ENCODE measurements around the gene NUDT3. TPM values are rescaled to one million over a fixed set of nuclear protein-coding genes. Genes with fewer than 3 reads are reported as not detected.

The NUDT3 gene
- total RNA-seq, 2 donors from 2014 or later = 28.9 to 30.8 TPM

DNA sequence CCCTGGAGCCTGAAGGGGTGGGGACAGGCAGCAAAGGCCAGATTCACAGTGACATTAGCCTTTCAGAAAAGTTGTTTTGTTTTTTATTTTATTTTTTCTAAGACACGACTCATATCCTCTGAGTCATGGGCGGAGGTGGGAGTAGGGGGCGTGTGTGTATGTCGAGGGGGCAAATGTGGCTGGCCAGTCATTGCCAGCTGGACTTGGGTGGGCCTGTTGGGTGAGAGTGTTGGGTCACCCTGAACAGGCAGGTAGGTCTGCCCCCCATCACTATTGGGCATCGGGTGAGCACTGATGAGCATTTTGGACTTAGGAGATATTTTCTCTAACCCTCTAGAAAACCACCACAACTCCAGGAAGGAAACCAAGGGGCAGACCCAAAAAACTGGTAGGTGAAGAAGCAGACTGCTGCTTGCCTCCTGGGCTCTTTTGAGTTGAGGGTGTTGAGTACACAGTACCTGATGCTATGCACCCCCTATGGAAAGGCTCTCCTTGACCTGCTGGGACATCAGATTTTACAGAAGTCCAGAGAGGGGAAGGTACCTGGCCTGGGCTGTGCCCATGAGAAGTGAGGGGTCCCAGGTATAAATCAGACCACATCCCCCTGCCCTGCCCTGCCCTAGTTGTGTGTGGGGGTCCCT lies 149.2 kb downstream of the NUDT3 start:
- no peaks in the 10 kb centered on the region for H3K9me3 ChIP-seq
- H3K27ac ChIP-seq = no peak overlapping the region
- TF ChIP-seq POLR2AphosphoS5 (IDR thresholded peaks at IDR 0.05) (no peak), POLR2A (IDR thresholded peaks at IDR 0.05) (no peak)
- TF ChIP-seq, protein P1, sequence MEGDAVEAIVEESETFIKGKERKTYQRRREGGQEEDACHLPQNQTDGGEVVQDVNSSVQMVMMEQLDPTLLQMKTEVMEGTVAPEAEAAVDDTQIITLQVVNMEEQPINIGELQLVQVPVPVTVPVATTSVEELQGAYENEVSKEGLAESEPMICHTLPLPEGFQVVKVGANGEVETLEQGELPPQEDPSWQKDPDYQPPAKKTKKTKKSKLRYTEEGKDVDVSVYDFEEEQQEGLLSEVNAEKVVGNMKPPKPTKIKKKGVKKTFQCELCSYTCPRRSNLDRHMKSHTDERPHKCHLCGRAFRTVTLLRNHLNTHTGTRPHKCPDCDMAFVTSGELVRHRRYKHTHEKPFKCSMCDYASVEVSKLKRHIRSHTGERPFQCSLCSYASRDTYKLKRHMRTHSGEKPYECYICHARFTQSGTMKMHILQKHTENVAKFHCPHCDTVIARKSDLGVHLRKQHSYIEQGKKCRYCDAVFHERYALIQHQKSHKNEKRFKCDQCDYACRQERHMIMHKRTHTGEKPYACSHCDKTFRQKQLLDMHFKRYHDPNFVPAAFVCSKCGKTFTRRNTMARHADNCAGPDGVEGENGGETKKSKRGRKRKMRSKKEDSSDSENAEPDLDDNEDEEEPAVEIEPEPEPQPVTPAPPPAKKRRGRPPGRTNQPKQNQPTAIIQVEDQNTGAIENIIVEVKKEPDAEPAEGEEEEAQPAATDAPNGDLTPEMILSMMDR (IDR thresholded peaks at IDR 0.05) = no peak
- no peaks in the 10 kb centered on the region for H3K27me3 ChIP-seq (replicated peaks; ENCODE audit: insufficient read depth)
- H3K36me3 ChIP-seq = peaks cover 0 to 7% of the 10 kb centered on the region in 2 donors
- intact Hi-C loops (cut with DNase I) = no loop called here
- 63% methylated on average over 5 of the region's 5 CpGs for WGBS
- no peak overlapping the region for H3K4me3 ChIP-seq
- no peak for DNase-seq (ENCODE audit: low spot score)
- no peaks in the 10 kb centered on the region for H3K4me1 ChIP-seq (replicated peaks)

DNA sequence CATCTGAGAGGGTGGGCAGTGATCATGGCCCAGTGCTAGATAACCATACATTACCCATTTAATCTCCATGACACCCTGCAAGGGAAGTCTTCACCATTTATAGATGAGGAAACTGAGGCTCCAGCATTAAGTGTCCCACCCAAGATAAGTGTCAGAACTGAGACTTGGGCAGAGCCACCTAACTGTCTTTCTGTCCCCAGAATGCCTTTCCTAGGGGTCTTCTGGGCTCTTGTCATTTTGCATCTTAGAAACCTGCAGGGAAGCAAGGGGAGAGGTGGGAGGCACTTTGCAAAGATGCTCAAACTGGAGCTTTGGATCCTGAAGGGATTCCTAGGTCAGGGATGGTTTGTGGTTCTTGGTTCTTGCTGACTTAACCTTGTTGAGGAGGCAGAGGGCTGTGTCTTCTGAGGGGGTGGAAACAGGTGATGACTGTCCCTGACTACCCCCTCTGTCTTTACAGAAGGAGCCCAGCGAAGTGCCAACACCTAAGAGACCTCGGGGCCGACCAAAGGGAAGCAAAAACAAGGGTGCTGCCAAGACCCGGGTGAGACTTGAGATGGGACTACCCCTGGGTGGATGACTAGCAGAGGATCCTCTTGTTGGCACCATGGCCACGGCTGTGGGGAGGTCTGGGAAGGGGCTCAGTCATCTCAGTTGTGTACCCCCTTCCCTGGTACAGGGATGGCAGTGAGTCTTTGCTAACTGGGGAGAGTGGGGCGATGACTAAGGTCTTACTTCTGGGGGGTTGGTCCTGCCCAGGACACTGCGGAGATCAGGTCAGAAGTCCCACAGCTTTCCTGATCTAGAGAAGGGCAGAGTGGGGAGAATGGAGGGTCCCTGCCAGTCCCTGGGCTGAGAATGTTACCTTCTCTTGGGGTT lies 150.0 kb downstream of the NUDT3 start:
- TF ChIP-seq, protein P1 (IDR thresholded peaks at IDR 0.05) = no peak
- TF ChIP-seq POLR2A (IDR thresholded peaks at IDR 0.05) = no peak
- no peak for TF ChIP-seq POLR2AphosphoS5 (IDR thresholded peaks at IDR 0.05)
- WGBS = 91% methylated on average over 7 of the region's 7 CpGs
- Histone ChIP-seq H3K27ac (no peak overlapping the region), H3K27me3 (replicated peaks; ENCODE audit: insufficient read depth) (no peaks in the 10 kb centered on the region), H3K36me3 (peaks cover 0 to 7% of the 10 kb centered on the region in 2 donors), H3K9me3 (no peaks in the 10 kb centered on the region), H3K4me3 (no peak overlapping the region), H3K4me1 (replicated peaks) (no peaks in the 10 kb centered on the region)
- DNase-seq (ENCODE audit: low spot score) = no peak
- intact Hi-C loops (cut with DNase I) = no loop called here

DNA sequence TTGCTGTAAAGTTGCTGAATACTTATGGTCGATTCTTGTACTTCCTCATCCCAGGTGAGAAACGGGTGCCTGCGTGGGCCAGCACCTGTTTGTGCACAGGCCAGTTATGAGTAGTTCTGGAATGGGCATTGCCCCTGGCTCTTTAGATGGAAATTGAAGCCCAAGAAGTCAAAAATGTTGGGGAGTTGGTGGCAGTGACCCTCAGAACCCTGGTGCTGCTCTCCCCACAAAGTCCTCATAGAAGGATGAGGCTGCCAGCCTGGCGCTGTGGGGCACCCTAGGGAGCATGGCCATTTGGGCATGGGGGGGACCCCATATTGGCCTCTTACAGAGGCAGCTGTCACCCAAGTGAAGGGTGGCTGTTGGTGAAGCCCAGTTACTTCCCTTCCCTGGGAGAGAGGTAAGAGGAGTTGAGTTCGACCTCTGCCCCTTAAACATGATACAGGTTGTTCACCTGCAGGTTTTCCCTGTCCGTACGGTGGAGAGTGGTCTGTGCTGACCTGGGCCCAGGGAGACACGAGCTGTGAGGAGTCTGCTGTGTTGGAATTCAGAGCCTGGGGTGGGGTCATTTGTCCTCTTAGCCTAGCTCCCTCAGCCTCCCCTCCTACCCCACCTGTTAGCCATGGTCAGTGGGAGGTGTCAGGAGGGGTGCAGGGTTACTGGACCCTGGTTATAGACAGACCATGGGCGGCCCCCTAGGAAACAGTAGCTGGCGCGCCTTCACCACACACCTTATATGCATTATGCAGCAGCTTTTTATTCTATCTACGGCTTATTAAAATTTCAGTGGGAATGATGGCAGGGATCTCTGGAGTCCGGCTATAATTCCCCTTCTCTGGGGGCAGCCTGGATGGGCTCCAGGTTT lies 150.9 kb downstream of the NUDT3 start:
- Histone ChIP-seq H3K27ac (no peak overlapping the region), H3K4me1 (replicated peaks) (no peaks in the 10 kb centered on the region), H3K9me3 (no peaks in the 10 kb centered on the region), H3K27me3 (replicated peaks; ENCODE audit: insufficient read depth) (no peaks in the 10 kb centered on the region), H3K4me3 (no peak overlapping the region), H3K36me3 (peaks cover 0 to 7% of the 10 kb centered on the region in 2 donors)
- TF ChIP-seq POLR2A (IDR thresholded peaks at IDR 0.05) = no peak
- TF ChIP-seq, protein P1 (IDR thresholded peaks at IDR 0.05) = no peak
- TF ChIP-seq POLR2AphosphoS5 (IDR thresholded peaks at IDR 0.05) = no peak
- WGBS = 91% methylated on average over 13 of the region's 13 CpGs
- DNase-seq (ENCODE audit: low spot score) = no peak
- intact Hi-C loops (cut with DNase I) = no loop called here

DNA sequence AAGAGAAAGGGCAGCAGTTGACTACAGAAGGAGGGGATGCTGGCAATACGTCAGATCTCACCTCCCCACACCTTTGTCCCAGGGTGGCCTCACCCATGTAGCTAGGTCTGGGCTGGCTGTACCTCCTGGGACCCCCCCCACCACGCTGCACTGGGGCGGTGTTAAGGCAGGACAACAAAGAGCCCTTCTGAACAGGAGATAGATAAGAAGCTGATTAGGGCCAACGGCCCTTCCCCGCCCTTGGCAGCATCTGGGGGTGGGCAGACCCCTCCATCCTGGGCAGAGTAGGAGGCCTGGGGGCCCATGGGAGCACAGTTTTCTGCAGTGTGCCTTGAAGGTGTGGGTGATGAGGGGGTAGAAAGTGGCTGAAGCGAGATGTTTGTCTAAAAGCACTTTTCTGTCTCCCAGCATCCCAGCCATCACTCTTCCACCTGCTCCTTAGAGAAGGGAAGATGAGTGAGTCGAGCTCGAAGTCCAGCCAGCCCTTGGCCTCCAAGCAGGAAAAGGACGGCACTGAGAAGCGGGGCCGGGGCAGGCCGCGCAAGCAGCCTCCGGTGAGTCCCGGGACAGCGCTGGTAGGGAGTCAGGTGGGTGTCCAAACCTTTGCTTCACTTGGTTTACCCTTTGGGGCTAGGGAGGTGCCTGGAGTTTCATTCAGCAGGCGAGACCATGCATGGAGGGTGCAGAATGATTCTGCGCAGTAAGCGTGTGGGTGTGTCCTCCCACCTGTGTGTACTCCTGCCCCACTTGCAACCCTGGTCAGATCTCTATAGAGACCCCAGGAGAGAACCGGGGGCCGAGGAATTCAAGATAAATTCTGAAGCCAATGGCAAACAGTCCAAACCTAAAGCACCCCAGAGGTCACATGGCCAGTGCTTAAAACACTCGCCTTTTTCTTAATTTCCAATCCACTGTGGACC lies 151.9 kb downstream of the NUDT3 start:
- Histone ChIP-seq H3K27ac (no peak overlapping the region), H3K4me3 (no peak overlapping the region), H3K36me3 (peaks cover 0 to 7% of the 10 kb centered on the region in 2 donors), H3K9me3 (no peaks in the 10 kb centered on the region), H3K4me1 (replicated peaks) (no peaks in the 10 kb centered on the region), H3K27me3 (replicated peaks; ENCODE audit: insufficient read depth) (no peaks in the 10 kb centered on the region)
- DNase-seq (ENCODE audit: low spot score) = no peak
- TF ChIP-seq, protein P1 (IDR thresholded peaks at IDR 0.05) = no peak
- TF ChIP-seq POLR2AphosphoS5 (IDR thresholded peaks at IDR 0.05) (no peak), POLR2A (IDR thresholded peaks at IDR 0.05) (no peak)
- intact Hi-C loops (cut with DNase I) = no loop called here
- WGBS = 86% methylated on average over 22 of the region's 22 CpGs
